Right lung (tissue), 10 donors: ENCODE data around the gene AKR1B15. TPM values are rescaled to one million over a fixed set of nuclear protein-coding genes. Genes with fewer than 3 reads are reported as not detected.
"Not testable (repeated sequence)": the region's sequence is repeated elsewhere in the genome, so short reads cannot be mapped to it uniquely, and the experiment has no call there.

Experiments used
- DNase-seq, 2 donors: peaks; one replicate each; pipeline ENCODE4 v3.0.0-alpha.2; 2013
- long read RNA-seq, 8 donors: transcript quantifications; one replicate each; lab custom pipeline, GENCODE V29; 2026
- polyA plus RNA-seq, 5 donors: library from polyadenylated mRNA; unstranded; fragments of 120-200 nt; gene quantifications; one replicate each; pipeline versions ENCODE4 v1.2.1 to v1.2.3, GENCODE V29; 2013; ENCODE audit warnings: inconsistent platforms in 1 of 5, low replicate concordance in 1 of 5; ENCODE audit not compliant: insufficient read length in 5 of 5, insufficient read depth in 1 of 5

The AKR1B15 gene
- polyA plus RNA-seq: under 1 TPM in 4 of 5 donors, not detected in 1; 0.07 to 0.27 (median 0.16) TPM
- long read RNA-seq, donor 1: 0 reads
- long read RNA-seq, donor 2: 0 reads
- long read RNA-seq, donor 3: 0 reads
- long read RNA-seq, donor 4: 0 reads
- long read RNA-seq, donor 5: 0 reads
- long read RNA-seq, donor 6: 0 reads
- long read RNA-seq, donor 7: 0 reads
- long read RNA-seq, donor 8: 0 reads

- DNase-seq: no peak
Measured at GRCh38 chr7:134548877-134549276, at the start of gene AKR1B15. Gene AKR1B15, plus strand, starts transcription at chr7:134549110. Its CDS starts 15,510 bp downstream, at chr7:134564620.

- DNase-seq: no peak
Measured at GRCh38 chr7:134500406-134500805, 48.5 kb upstream of the AKR1B15 start.

DNA sequence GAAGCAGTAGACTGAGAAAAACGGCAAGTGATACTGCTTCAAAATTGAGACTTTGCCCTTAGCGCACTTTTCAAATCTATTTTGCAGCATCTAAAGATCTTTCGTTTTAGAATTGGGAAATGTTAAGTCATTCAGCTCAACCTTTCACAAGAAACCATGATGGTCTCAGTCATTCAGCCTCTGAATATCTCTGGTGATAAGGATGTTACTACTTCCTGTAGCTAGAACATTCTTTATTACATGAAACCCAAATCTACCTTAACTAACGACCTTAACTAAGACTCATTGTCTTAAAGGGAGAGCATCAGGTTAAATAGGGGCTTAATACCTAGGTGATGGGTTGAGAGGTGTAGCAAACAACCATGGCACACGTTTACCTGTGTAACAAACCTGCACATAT, 47.9 kb upstream of the AKR1B15 start:
- no peak for DNase-seq

DNA sequence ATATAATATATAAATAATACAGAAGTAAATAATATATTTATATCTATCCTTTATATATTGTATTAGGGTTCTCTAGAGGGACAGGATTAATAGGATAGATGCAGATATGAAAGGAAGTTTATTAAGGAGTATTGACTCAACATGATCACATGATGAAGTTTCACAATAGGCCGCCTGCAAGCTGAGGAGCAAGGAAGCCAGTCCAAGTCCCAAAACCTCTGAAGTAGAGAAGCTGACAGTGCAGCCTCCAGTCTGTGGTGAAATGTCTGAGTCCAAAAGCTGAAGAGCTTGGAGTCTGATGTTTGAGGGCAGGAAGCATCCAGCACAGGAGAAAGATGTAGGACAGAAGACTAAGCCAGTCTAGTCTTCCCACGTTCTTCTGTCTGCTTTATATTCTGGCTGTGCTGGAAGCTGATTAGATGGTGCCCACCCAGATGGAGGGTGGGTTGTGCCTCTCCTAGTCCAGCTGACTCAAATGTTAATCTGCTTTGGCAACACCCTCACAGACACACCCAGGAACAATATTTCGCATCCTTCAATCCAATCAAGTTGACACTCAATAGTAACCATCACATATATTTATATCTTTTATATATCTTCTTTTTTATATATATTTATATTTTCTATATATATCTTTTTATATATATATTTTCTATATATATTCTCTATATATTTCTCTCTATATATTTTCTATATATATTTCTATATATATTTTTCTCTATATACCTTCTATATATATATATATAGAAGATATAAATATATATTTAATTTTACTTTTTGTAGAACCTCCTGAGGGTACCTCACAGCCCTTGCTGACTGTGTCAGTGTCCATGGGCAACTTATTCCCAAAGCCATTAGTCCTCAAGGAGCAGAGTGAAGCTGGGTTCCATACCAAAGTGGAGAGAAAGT, 46.2 kb upstream of the AKR1B15 start:
- peak in 1 of 2 donors; percentile 13 for DNase-seq

GRCh38 chr7:134504660-134505164, 44.2 kb upstream of the AKR1B15 start:
- DNase-seq: no peak

- DNase-seq: no peak
Measured at GRCh38 chr7:134505856-134506255, 43.1 kb upstream of the AKR1B15 start.

- no peak for DNase-seq
Measured at GRCh38 chr7:134509010-134509409, 39.9 kb upstream of the AKR1B15 start.

DNA sequence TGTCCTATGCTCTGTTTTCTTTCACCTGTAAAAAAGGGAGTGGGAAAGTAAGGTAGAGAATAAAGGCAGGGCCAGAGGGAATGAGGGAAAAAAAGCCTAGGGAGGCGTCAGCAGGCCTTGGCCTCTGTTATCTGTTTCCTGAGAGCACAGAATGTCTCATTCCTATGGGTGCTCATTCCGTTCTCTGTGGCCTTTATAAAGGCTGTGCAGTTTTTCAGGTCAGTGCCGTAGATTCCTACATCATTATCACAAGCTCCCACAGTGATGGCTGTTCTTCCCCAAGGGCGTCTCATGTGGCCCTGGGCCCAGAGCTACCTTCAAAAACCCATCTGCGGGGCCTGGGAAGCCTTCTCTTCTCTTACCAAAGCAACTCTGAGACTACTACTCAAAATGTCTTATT, 38.3 kb upstream of the AKR1B15 start:
- DNase-seq: no peak

DNA sequence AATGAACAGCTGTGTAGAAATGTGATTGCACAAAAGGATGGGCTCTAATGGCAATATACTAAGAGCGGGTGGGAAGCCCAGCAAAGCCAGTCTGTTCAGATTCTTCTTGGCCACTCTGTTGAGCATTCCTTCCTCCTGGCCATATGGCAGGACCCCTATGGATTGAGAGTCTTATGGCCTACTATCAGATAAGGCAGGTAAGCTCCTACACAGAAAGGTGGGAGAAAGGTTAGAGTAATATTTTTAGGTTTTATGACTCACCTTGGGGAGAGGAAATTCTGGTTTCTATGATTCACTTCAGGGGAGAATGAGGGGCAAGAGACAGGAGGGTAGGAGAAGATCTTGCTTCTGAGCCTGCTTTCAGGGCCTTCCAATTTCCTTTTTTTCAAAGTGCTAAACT, 36.6 kb upstream of the AKR1B15 start:
- no peak for DNase-seq

GRCh38 chr7:134513169-134513752, 35.6 kb upstream of the AKR1B15 start:
- DNase-seq: peak in 1 of 2 donors; percentile 24

- no peak for DNase-seq
Measured at GRCh38 chr7:134514106-134514505, 34.8 kb upstream of the AKR1B15 start.

DNA sequence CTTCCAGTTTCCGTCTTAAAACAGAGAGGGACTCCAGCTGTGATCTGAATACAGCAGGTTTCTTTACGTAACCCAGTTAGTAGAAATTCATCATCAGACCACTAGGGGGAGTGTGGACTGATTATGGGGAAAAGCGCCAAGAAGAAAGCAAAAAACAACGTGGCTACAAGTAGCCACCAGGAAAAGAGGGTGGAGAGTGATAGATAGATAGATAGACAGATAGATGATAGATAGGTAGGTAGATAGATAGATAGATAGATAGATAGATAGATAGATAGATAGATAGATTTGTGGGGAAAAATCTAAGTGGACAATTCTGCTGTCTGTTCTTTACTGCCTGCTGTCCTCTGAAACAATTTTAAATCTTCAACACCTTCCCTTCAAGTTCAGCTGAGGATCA, 34.2 kb upstream of the AKR1B15 start:
- peak; percentile 31 to 51 for DNase-seq

DNA sequence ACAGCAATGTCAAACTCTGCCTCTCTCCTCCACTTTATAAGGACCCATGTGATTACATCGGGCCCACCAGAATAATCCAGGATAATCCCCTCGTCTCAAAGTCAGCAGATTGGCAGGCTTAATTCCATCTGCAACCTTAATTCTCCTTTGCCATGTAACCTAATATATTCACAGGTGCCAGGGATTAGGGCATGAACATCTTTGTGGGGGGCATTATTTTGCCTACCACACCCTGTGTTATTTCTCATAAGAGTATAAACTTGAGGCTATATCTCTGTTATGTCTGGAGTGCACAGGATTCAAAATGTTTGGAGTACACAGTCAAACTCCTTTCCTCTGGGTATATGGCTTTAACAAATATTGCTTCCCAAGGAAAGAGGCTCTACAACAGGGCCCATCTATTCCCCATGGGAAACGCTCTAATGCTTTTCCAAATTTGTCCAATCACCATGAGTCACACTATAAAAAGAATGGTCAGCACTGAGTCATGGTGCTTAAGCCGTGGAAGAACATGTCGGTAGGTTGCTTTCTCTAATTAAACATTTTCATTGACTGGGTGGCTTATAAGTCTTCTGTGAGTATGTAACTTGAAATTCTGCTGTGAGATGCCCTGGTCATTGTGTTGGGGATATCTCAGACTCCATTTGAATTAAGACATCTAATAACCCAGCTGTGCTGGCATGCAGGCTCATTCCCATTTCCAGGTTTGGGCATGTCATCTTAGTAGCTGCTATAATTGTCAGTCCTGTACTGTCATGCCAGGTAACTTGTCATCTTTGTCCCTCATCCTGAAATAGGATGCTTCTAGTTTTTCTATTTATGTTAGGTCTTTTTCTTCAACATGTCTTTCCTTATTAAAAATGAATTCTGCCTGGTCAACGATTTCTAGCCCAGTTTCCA, 33.1 kb upstream of the AKR1B15 start:
- no peak for DNase-seq

DNA sequence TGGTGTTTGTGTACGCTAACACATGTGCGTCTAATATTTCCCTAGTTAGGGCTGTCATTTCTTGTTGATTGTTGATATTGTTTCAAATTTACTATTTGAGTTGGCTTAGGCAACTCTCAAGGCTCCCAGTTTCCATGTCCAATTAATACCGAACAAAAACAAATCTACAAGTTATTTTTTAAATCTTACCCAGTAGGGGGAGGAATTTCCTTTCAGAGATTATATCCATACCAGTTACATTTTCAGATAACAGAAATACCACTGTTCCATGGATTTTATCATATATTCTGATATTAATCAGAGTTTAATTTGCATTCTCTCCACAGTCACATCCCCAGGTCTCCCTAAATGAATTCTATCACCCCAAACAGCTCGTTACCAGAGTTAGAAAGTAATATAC, 28.8 kb upstream of the AKR1B15 start:
- DNase-seq: no peak

DNA sequence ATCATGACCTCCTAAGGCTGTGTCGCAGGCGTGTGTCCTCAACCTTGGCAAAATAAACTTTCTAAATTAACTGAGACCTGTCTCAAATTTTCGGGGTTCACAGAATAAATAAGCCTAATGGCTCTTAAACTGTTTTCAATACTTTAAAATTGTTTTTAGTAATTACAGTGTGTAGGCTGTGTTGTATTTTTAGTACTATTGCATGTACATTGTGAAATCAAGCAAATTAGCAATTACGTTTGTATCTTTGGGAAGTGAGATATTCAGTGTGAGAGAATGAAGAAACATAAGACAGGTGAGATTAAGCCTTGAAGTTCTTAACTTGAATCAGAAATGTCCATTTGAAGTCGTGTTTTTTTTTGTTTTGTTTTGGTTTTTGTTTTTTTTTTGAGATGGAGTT, 26.3 kb upstream of the AKR1B15 start:
- no peak for DNase-seq

DNA sequence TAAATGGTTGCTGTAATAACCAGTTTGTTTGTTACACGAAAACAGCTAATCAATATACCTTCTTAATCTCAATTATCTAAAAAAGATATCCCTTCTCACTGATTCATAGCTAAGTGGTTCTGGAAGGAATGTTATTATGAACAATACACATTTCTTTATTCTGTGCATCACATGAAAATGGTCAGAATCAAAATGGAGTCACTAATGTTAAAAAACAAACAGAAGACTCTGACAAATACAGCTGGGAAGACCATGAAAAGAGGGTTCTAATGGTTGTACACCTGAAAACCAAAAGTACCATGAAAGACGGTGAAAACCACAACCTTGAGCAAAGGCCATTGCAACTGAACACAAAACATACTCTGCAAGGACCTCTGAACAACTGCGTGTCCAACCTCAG, 23.5 kb upstream of the AKR1B15 start:
- DNase-seq: not testable (repeated sequence)

DNA sequence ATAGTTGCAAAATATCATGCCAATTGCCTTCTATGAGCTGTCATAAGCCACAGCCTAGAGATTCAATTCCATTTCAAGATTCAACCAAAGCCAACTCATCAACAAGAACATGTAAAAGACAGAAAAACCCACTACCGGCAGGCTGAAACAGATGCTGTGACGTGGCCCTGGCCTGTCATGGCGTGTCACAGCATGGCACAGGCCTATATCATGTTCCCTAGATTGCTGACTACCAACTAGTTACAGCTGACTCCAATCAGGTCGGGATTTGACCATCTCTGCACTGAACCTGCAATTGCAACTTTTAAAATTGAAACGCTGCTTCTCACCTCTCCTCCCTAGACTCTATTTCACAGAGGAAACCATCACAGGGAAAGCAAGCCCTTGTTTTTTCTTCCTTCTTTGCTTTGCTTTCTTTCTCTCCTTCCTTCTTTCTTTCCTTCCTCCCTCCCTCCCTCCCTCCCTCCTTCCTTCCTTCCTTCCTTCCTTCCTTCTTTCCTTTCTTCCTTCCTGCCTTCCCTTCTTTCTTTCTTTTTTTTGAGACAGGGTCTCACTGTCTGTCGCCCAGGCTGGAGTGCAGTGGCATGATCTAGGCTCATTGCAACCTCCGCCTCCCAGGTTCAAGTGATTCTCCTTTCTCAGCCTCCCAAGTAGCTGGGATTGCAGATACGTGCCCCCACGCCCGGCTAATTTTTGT, 22.2 kb upstream of the AKR1B15 start:
- not testable (repeated sequence) for DNase-seq

GRCh38 chr7:134527979-134528371, 20.9 kb upstream of the AKR1B15 start:
- DNase-seq: peak; percentile 3 to 17

GRCh38 chr7:134528749-134529148, 20.2 kb upstream of the AKR1B15 start:
- DNase-seq: no peak

GRCh38 chr7:134530460-134530859, 18.4 kb upstream of the AKR1B15 start:
- DNase-seq: no peak
